Stimulated activated CD8-positive, alpha-beta memory T cell treated with anti-CD3 and anti-CD28 coated beads, Interleukin-7, amount 100 ng/mL, for 48 hours (primary cell): Measurements from ENCODE around the gene LIX1L.

Source experiments
- DNase-seq, 2 donors: peaks; one replicate each; pipeline ENCODE4 v3.0.0-alpha.2; 2020; ENCODE audit warnings: low read depth in 1 of 2; ENCODE audit errors: extremely low read depth in 1 of 2

LIX1L gene

GRCh38 chr1:145957443-145958319 is at the start of gene LIX1L:
LIX1L (minus strand) TSS chr1:145958017; CDS start chr1:145957927, 90 bp downstream.
- DNase-seq = peak; percentile 90 to 96

- DNase-seq = no peak
Observed at GRCh38 chr1:146001709-146002108, 43.9 kb upstream of the LIX1L start.

- DNase-seq = no peak
Observed at GRCh38 chr1:145999321-146000024, 41.7 kb upstream of the LIX1L start.

- DNase-seq = no peak
Observed at GRCh38 chr1:145997718-145998023, 39.9 kb upstream of the LIX1L start.

GRCh38 chr1:145997016-145997717 is 39.4 kb upstream of the LIX1L start:
- no peak for DNase-seq

- DNase-seq = peak; percentile 86 to 93
Observed at GRCh38 chr1:145996433-145997015, 38.7 kb upstream of the LIX1L start, which contains the start of gene TXNIP. TXNIP (minus strand) TSS chr1:145996579; CDS start chr1:145996266, 313 bp downstream.

- DNase-seq = no peak
Observed at GRCh38 chr1:145995964-145996432, 38.2 kb upstream of the LIX1L start.

- no peak for DNase-seq
Observed at GRCh38 chr1:145995148-145995881, 37.5 kb upstream of the LIX1L start.

- DNase-seq = peak in 1 of 2 donors; percentile 45
Observed at GRCh38 chr1:145994391-145995120, 36.7 kb upstream of the LIX1L start.

- no peak for DNase-seq
Observed at GRCh38 chr1:145993618-145994390, 36.0 kb upstream of the LIX1L start.

GRCh38 chr1:145992958-145993617 is 35.3 kb upstream of the LIX1L start:
- DNase-seq = no peak

- no peak for DNase-seq
Observed at GRCh38 chr1:145992502-145992936, 34.7 kb upstream of the LIX1L start.

- no peak for DNase-seq
Observed at GRCh38 chr1:145991735-145992412, 34.1 kb upstream of the LIX1L start.

- no peak for DNase-seq
Observed at GRCh38 chr1:145990249-145990855, 32.5 kb upstream of the LIX1L start.

- no peak for DNase-seq
Observed at GRCh38 chr1:145988773-145989172, 31.0 kb upstream of the LIX1L start.

- no peak for DNase-seq
Observed at GRCh38 chr1:145987926-145988325, 30.1 kb upstream of the LIX1L start.

GRCh38 chr1:145986551-145986950 is 28.7 kb upstream of the LIX1L start:
- no peak for DNase-seq
